T-helper 2 cell treated with Interferon-gamma antibody and Interleukin-4, amounts not matched to agents 5 μg/mL and 100 μg/mL, for 36 hours (primary cell): ENCODE measurements around the gene F5.

Source experiments
- DNase-seq: peaks from one replicate; pipeline ENCODE4 v3.0.0; 2021; ENCODE audit warnings: low spot score
- H3K27ac Mint-ChIP-seq: one replicate; pipeline ENCODE4 v1.8.0; 2021; ENCODE audit warnings: mild to moderate bottlenecking, mixed read lengths
- H3K27me3 Mint-ChIP-seq: one replicate; pipeline ENCODE4 v1.8.0; 2021; ENCODE audit warnings: low read depth, mixed read lengths
- H3K36me3 Mint-ChIP-seq: one replicate; pipeline ENCODE4 v1.8.0; 2021; ENCODE audit warnings: low read depth, mixed read lengths
- H3K4me1 Mint-ChIP-seq: one replicate; pipeline ENCODE4 v1.8.0; 2021; ENCODE audit warnings: low read depth, mixed read lengths
- H3K4me3 Mint-ChIP-seq: one replicate; pipeline ENCODE4 v1.8.0; 2022; ENCODE audit warnings: mild to moderate bottlenecking, moderate library complexity, mixed read lengths
- H3K9me3 Mint-ChIP-seq: one replicate; pipeline ENCODE4 v1.8.0; 2021; ENCODE audit warnings: mixed read lengths

F5 gene

GRCh38 chr1:169483500-169483966, 102.7 kb downstream of the F5 start:
- Mint-ChIP-seq H3K4me1 (peaks cover 56% of the 10 kb centered on the region), H3K27me3 (no peaks in the 10 kb centered on the region), H3K4me3 (peak overlapping the region; percentile 96)

GRCh38 chr1:169479363-169480066, 106.8 kb downstream of the F5 start:
- no peak overlapping the region for H3K4me3 Mint-ChIP-seq
- H3K4me1 Mint-ChIP-seq: peaks cover 29% of the 10 kb centered on the region
- H3K9me3 Mint-ChIP-seq: no peaks in the 10 kb centered on the region
- no peak overlapping the region for H3K27ac Mint-ChIP-seq
- peaks cover 6% of the 10 kb centered on the region for H3K36me3 Mint-ChIP-seq
- no peak for DNase-seq
- no peaks in the 10 kb centered on the region for H3K27me3 Mint-ChIP-seq

More at GRCh38 chr1:169483500-169483966, 102.7 kb downstream of the F5 start:
- peaks cover 6% of the 10 kb centered on the region for H3K36me3 Mint-ChIP-seq
- no peaks in the 10 kb centered on the region for H3K9me3 Mint-ChIP-seq
- no peak overlapping the region for H3K27ac Mint-ChIP-seq
- no peak for DNase-seq

- DNase-seq: no peak
- no peaks in the 10 kb centered on the region for H3K27me3 Mint-ChIP-seq
- H3K4me1 Mint-ChIP-seq: peaks cover 16% of the 10 kb centered on the region
- no peak overlapping the region for H3K27ac Mint-ChIP-seq
- peaks cover 6% of the 10 kb centered on the region for H3K36me3 Mint-ChIP-seq
- no peaks in the 10 kb centered on the region for H3K9me3 Mint-ChIP-seq
- H3K4me3 Mint-ChIP-seq: no peak overlapping the region
Observed at GRCh38 chr1:169478094-169478672, 108.1 kb downstream of the F5 start.

- DNase-seq: no peak
- Mint-ChIP-seq H3K9me3 (no peaks in the 10 kb centered on the region), H3K4me1 (peaks cover 11% of the 10 kb centered on the region), H3K27ac (no peak overlapping the region), H3K27me3 (no peaks in the 10 kb centered on the region), H3K4me3 (no peak overlapping the region), H3K36me3 (peaks cover 6% of the 10 kb centered on the region)
Observed at GRCh38 chr1:169475806-169476387, 110.4 kb downstream of the F5 start.

- peaks cover 5% of the 10 kb centered on the region for H3K4me1 Mint-ChIP-seq
- no peaks in the 10 kb centered on the region for H3K27me3 Mint-ChIP-seq
- no peak overlapping the region for H3K27ac Mint-ChIP-seq
- no peak overlapping the region for H3K4me3 Mint-ChIP-seq
- H3K36me3 Mint-ChIP-seq: peaks cover 2% of the 10 kb centered on the region
- H3K9me3 Mint-ChIP-seq: no peaks in the 10 kb centered on the region
- no peak for DNase-seq
Observed at GRCh38 chr1:169474302-169474995, 111.8 kb downstream of the F5 start.

GRCh38 chr1:169473347-169473746, 112.9 kb downstream of the F5 start:
- DNase-seq: no peak
- Mint-ChIP-seq H3K4me3 (no peak overlapping the region), H3K9me3 (no peaks in the 10 kb centered on the region), H3K36me3 (peaks cover 2% of the 10 kb centered on the region), H3K4me1 (peaks cover 4% of the 10 kb centered on the region), H3K27ac (no peak overlapping the region), H3K27me3 (no peaks in the 10 kb centered on the region)

GRCh38 chr1:169472738-169473137, 113.5 kb downstream of the F5 start:
- Mint-ChIP-seq H3K27ac (no peak overlapping the region), H3K4me1 (peaks cover 4% of the 10 kb centered on the region), H3K36me3 (peaks cover 2% of the 10 kb centered on the region), H3K9me3 (no peaks in the 10 kb centered on the region), H3K4me3 (no peak overlapping the region), H3K27me3 (no peaks in the 10 kb centered on the region)
- no peak for DNase-seq

GRCh38 chr1:169468982-169469381, 117.3 kb downstream of the F5 start:
- H3K9me3 Mint-ChIP-seq: no peaks in the 10 kb centered on the region

GRCh38 chr1:169466259-169467230, 119.7 kb downstream of the F5 start:
- Mint-ChIP-seq H3K4me3 (no peak overlapping the region), H3K27ac (no peak overlapping the region), H3K27me3 (no peaks in the 10 kb centered on the region), H3K4me1 (peaks cover 7% of the 10 kb centered on the region), H3K36me3 (peaks cover 4% of the 10 kb centered on the region), H3K9me3 (no peaks in the 10 kb centered on the region)
- no peak for DNase-seq

More at GRCh38 chr1:169468982-169469381, 117.3 kb downstream of the F5 start:
- Mint-ChIP-seq H3K4me1 (peaks cover 4% of the 10 kb centered on the region), H3K27me3 (no peaks in the 10 kb centered on the region), H3K4me3 (no peak overlapping the region), H3K36me3 (peaks cover 4% of the 10 kb centered on the region), H3K27ac (no peak overlapping the region)
- DNase-seq: no peak

- H3K9me3 Mint-ChIP-seq: peaks cover 4% of the 10 kb centered on the region
- H3K27ac Mint-ChIP-seq: no peak overlapping the region
- peaks cover 11% of the 10 kb centered on the region for H3K36me3 Mint-ChIP-seq
- peaks cover 18% of the 10 kb centered on the region for H3K4me1 Mint-ChIP-seq
- no peak overlapping the region for H3K4me3 Mint-ChIP-seq
- DNase-seq: no peak
- H3K27me3 Mint-ChIP-seq: no peaks in the 10 kb centered on the region
Observed at GRCh38 chr1:169465281-169465680, 121.0 kb downstream of the F5 start.
